Tracheal epithelial cell (primary cell): Measurements from ENCODE around the gene SIAH1. TPM values are rescaled to one million over a fixed set of nuclear protein-coding genes. Genes with fewer than 3 reads are reported as not detected.

ENCODE experiments used
- total RNA-seq: library from RNA; depleted of rRNA; stranded (reverse); fragments of >200 nt; gene quantifications from 2 replicates; pipeline ENCODE4 v1.2.1, GENCODE V29; 2014

The SIAH1 gene, protein sequence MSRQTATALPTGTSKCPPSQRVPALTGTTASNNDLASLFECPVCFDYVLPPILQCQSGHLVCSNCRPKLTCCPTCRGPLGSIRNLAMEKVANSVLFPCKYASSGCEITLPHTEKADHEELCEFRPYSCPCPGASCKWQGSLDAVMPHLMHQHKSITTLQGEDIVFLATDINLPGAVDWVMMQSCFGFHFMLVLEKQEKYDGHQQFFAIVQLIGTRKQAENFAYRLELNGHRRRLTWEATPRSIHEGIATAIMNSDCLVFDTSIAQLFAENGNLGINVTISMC
- total RNA-seq: 44.3 and 55.4 TPM in 2 replicates

DNA sequence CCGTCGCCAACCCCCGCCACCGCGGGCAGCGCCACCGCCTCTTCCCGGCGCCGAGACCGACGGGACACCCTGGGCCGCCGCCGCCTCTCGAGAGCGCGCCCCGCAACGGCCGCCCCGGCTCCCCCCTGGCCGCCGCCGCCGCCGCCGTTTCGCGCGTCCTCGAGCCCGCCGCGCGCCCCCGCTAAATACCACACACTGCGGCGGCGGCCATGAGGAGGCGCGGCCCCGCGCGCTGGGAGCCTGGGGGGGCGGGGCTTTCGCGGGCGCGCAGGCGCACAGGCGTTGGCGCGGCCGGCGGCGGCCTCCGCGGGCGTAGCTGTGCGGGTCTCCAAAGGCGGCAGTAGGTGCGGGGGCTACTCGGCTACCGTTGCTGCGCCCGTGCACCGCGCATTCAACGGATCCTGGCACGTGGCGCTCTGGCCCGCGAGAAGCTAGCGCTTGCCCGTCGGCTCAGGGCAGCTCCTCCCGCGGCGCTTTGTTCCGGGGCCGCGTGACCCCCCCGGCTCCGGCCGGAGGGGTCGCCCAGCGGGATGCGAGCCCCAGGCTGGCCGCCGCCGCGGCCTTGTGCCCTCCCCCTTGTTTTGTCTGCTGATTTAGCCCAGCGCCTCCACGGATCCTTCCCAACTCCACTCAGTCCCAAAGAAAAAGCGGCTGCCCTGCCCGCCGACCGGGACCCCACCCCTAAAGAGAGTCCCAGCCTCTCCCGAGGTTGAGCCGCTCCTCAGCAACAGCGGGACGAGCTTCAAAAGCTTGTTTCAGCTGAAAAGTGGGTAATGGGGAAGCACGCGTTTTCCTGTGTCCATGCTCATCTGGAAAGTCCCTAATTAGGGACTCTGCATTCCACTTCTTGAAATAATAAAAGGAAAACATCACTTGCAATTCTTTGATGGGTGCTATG, at the start of gene SIAH1:
SIAH1 (minus strand) TSS at position 161 of the 898 bp plus-strand sequence. CDS start 22,985 bp downstream, outside the sequence.

Other genes with a start within 250 kb of the SIAH1 start
- gene ABCC12, start 229.4 kb downstream of the SIAH1 start, total RNA-seq: not detected in 2 replicates
- gene LONP2, start 141.1 kb downstream of the SIAH1 start, total RNA-seq: 59.0 and 67.4 TPM in 2 replicates
- 0.43 TPM in 1 of 2 replicates, not detected in the other for gene ABCC11, start 137.9 kb downstream of the SIAH1 start, total RNA-seq
- gene N4BP1, start 224.8 kb upstream of the SIAH1 start, total RNA-seq: 31.3 and 32.5 TPM in 2 replicates